Fibroblast of lung (primary cell): ENCODE data around the gene ULBP1. TPM values are rescaled to one million over a fixed set of nuclear protein-coding genes. Genes with fewer than 3 reads are reported as not detected.
"Not testable (repeated sequence)": the region's sequence is repeated elsewhere in the genome, so short reads cannot be mapped to it uniquely, and the experiment has no call there.

Experiments used
- DNase-seq, 2 donors: peaks; one replicate each; pipeline versions ENCODE4 v3.0.0 to v3.0.0-alpha.2; 2010; ENCODE audit warnings: low read depth in 2 of 2
- H2AFZ ChIP-seq: 2 replicates; pipeline ENCODE4 v1.5.1; 2012; ENCODE audit warnings: low read length, control low read depth, inconsistent platforms
- H3K27ac ChIP-seq: 2 replicates; pipeline ENCODE4 v1.5.1; 2011; ENCODE audit warnings: low read length, control low read depth; ENCODE audit not compliant: insufficient read depth
- H3K27me3 ChIP-seq: 2 replicates; pipeline ENCODE4 v1.5.1; 2011; ENCODE audit warnings: mild to moderate bottlenecking, low read length; ENCODE audit not compliant: control insufficient read depth, insufficient read depth
- H3K36me3 ChIP-seq: 2 replicates; pipeline ENCODE4 v1.5.1; 2011; ENCODE audit warnings: low read length; ENCODE audit not compliant: control insufficient read depth, insufficient read depth
- H3K4me1 ChIP-seq: 2 replicates; pipeline ENCODE4 v1.5.1; 2011; ENCODE audit warnings: low read length; ENCODE audit not compliant: control insufficient read depth, insufficient read depth; ENCODE audit errors: extremely low read depth
- H3K4me2 ChIP-seq: 2 replicates; pipeline ENCODE4 v1.5.1; 2011; ENCODE audit warnings: low read length, control low read depth; ENCODE audit not compliant: insufficient read depth; ENCODE audit errors: extremely low read depth
- H3K4me3 ChIP-seq, 4 experiments: fragments of 200-600 bp in 1 of 4; sonication (generic) in 1 of 4; replicated peaks in 1 of 4; 2 replicates each; pipeline ENCODE4 v1.5.1; 2011 to 2016; ENCODE audit warnings: low read length in 4 of 4, low read depth in 3 of 4, mild to moderate bottlenecking in 3 of 4, control low read depth in 2 of 4, inconsistent platforms in 1 of 4, mixed read lengths in 1 of 4; ENCODE audit not compliant: insufficient read depth in 1 of 4; ENCODE audit errors: control extremely low read depth in 1 of 4
- H3K79me2 ChIP-seq: 2 replicates; pipeline ENCODE4 v1.5.1; 2012; ENCODE audit warnings: mild to moderate bottlenecking, low read length, inconsistent platforms; ENCODE audit not compliant: control insufficient read depth, insufficient read depth
- H3K9ac ChIP-seq: 2 replicates; pipeline ENCODE4 v1.5.1; 2011; ENCODE audit warnings: mild to moderate bottlenecking, low read length, control low read depth; ENCODE audit not compliant: insufficient read depth
- H3K9me3 ChIP-seq: 2 replicates; pipeline ENCODE4 v1.5.1; 2012; ENCODE audit warnings: low read depth, low read length; ENCODE audit not compliant: control insufficient read depth, insufficient read depth
- H4K20me1 ChIP-seq: 2 replicates; pipeline ENCODE4 v1.5.1; 2011; ENCODE audit warnings: low read length; ENCODE audit not compliant: control insufficient read depth, insufficient read depth; ENCODE audit errors: extremely low read depth
- EZH2 ChIP-seq: IDR thresholded peaks from 2 replicates; pipeline ENCODE4 v1.5.1; 2012; ENCODE audit warnings: low read length, control low read depth, mild to moderate bottlenecking; ENCODE audit errors: missing control alignments
- polyA plus RNA-seq, 2 donors: library from polyadenylated mRNA; depleted of rRNA in 1 of 2; stranded (reverse) in 1 of 2; unstranded in 1 of 2; fragments of >200 nt; gene quantifications; 2 replicates each; pipeline ENCODE4 v1.2.1, GENCODE V29; 2011 to 2012; ENCODE audit warnings: missing spikeins in 1 of 2
- total RNA-seq: library from RNA; depleted of rRNA; stranded (reverse); fragments of >200 nt; gene quantifications from 2 replicates; pipeline ENCODE4 v1.2.1, GENCODE V29; 2014
- TF ChIP-seq, protein P1 (sequence below), 2 donors: IDR thresholded peaks in 1 of 2; conservative IDR thresholded peaks in 1 of 2; 1 replicate in 1 of 2; 2 replicates in 1 of 2; pipeline ENCODE4 v1.5.1; 2011 to 2012; ENCODE audit warnings: low read length in 2 of 2, control low read depth in 1 of 2, inconsistent platforms in 1 of 2, low read depth in 1 of 2, mild to moderate bottlenecking in 1 of 2

Gene ULBP1
- total and polyA plus RNA-seq, 2 donors (not counting 1 experiment from before 2014, with no cell fraction given), result 0.83 to 1.1 TPM

DNA sequence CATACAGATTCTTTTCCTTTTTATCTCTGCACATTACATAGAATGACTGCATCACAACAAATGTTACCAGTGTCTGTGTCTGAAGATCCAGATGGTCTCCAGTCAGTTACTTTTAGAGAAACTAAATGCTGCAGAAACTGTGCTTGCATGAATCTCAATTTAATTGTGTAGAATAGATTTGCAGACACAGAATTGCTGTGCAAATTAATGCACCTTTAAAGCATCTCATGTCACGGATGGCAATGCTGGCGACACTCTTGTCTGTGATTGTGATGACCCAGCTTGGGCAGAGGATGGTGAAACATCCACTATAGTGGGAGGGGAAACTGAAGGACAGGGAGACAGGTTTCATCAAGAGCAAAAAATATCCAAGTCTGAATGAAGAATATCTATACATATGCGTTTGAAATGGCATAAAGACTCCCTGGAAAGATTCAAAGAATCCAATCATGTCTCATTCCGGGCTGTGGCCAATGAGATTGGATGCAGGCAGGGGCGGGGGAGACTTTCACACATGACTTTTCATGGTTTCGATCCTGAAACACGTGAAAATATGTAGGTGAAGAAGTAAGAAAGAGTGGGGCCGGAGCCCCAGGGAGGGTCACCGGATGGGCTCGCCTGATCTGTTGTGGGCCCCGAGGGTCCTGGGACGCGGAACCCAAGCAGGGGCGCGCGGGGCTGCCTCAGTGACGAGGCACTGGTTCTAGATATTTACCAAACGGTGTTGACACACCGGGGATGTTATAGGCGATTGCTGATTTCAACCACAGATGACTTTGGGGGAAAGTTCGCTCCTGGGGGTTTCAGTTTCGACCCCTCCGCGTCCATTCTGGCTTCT is 50.3 kb downstream of the ULBP1 start:
- H3K79me2 ChIP-seq, H3K4me1 ChIP-seq, H3K9ac ChIP-seq, H3K36me3 ChIP-seq, H2AFZ ChIP-seq, H3K4me3 ChIP-seq, H3K27ac ChIP-seq, H3K9me3 ChIP-seq, DNase-seq, H4K20me1 ChIP-seq, H3K4me2 ChIP-seq: not testable (repeated sequence)
- H3K27me3 ChIP-seq, result peaks cover 48% of the 10 kb centered on the region

DNA sequence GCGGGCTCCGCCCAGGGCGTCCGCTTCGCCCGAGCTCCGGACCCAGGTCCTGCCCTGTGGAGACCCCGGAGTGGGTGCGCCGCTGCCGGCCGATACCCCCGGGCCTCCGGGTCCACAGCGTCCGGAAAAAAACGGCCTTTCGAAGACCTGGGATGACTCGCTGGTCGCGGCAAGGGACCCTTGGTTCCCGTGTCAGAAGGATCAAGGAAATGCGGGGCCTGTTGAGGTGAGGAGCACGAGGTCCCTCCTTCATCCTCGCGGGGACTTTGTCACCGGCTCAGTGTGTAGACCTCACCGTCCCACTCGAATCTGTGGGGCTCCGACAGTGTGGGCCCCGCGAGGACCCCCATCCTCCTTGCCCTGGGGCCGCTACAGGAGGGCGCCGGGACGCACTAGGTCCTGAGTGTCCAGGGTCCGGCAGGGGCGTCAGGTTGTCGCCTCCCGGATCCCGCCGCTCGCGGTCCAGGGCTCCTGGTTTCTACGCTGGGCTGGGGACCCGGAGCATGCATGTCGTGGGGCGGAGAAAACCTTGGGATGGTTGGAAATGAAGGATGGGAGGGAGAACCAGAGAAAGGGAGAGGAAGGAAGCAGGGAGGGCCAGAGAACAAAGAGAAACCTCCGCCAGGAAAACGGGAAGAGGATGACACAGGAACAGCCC is 51.0 kb downstream of the ULBP1 start:
- not testable (repeated sequence) for H4K20me1 ChIP-seq, H3K4me2 ChIP-seq, H3K9me3 ChIP-seq, H2AFZ ChIP-seq, H3K9ac ChIP-seq, H3K4me1 ChIP-seq, H3K27ac ChIP-seq, H3K4me3 ChIP-seq, H3K79me2 ChIP-seq, DNase-seq, H3K36me3 ChIP-seq
- H3K27me3 ChIP-seq, result peaks cover 42% of the 10 kb centered on the region

DNA sequence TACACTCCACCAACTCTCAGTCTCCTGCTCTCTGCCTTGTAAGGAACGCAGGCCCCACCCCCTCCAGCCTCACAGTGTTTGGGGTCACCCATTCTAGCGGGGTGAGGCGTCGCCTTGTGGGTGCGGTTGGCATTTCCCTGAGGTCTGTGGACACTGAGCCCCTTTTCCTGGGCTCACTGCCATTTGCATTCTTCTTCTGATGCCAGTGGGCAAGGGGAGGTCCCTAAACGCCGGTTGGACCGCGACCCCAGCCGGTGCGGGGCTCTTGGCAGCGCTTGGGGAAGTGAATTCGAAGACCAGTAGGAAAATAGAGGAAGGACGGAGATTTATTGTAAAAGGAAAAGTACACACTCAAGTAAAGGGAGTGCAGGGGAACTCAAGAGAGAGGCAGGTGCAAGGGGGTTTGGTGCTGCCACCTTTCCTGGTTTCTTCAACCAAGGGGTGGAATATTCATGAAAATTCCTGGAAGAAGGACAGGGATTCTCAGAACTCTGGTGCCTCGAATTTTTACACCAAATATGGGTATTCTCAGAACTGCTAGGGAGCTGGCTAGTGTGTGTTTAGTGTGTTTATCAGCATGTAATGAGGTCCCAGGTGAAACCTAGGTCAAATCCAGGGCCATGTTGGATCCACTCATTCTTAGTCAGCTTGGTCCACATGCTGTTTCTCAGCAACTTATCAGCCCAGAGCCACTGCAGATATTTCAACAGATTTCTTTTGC is 51.7 kb downstream of the ULBP1 start:
- H3K36me3 ChIP-seq, H3K27ac ChIP-seq, H3K9me3 ChIP-seq, H3K4me3 ChIP-seq, H4K20me1 ChIP-seq, H3K9ac ChIP-seq, H3K4me1 ChIP-seq, H3K4me2 ChIP-seq, H2AFZ ChIP-seq, DNase-seq, H3K79me2 ChIP-seq: not testable (repeated sequence)
- peak; percentile 72 for TF ChIP-seq EZH2
- peaks cover 35% of the 10 kb centered on the region for H3K27me3 ChIP-seq

DNA sequence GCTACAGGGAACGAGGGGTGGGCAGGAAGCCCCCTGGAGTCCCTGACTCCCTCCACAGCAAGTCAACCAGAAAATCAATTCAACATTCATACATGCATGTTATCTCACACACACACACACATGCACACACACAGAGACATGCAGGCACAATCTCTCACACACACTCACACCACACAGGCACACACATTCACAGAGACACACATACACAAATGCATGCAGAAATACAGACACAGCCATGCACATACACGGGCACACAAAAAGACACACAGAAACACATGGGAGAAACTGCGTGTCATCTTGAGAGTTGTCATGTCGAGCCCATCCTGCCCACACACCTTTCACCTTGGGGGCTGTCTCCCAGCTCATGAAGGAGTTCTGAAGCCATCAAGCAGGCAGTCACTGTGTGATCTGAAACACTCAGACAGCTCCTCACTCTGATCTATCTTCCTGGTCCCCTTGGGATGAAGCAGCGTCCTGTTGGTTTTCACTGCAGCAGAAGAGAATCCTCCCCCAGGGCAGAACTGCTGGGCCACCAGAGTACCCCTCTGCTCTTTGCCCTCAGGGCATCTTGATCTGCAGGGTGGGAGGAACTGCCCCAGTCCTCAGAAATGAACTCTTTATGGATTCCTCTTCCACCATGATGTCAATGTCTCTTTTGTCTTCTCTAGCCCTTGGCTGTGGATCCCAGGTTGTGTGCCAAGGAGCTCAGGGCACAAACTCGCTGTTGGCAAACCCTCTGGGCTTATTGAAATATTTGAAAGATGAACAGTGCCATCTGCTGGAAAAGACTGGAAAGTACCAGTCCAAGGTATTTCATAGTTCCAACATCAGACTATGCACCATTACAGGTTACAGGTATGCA is 52.8 kb downstream of the ULBP1 start:
- Histone ChIP-seq H3K9me3 (no peaks in the 10 kb centered on the region), H3K27ac (no peak overlapping the region), H3K27me3 (peaks cover 34% of the 10 kb centered on the region), H3K36me3 (no peaks in the 10 kb centered on the region), H3K4me1 (no peaks in the 10 kb centered on the region), H3K4me3 (no peak overlapping the region), H3K79me2 (no peaks in the 10 kb centered on the region), H4K20me1 (no peaks in the 10 kb centered on the region), H3K4me2 (no peak overlapping the region), H3K9ac (no peak overlapping the region), H2AFZ (no peak overlapping the region)
- peak; percentile 35 to 71 for DNase-seq
- TF ChIP-seq, protein P1, sequence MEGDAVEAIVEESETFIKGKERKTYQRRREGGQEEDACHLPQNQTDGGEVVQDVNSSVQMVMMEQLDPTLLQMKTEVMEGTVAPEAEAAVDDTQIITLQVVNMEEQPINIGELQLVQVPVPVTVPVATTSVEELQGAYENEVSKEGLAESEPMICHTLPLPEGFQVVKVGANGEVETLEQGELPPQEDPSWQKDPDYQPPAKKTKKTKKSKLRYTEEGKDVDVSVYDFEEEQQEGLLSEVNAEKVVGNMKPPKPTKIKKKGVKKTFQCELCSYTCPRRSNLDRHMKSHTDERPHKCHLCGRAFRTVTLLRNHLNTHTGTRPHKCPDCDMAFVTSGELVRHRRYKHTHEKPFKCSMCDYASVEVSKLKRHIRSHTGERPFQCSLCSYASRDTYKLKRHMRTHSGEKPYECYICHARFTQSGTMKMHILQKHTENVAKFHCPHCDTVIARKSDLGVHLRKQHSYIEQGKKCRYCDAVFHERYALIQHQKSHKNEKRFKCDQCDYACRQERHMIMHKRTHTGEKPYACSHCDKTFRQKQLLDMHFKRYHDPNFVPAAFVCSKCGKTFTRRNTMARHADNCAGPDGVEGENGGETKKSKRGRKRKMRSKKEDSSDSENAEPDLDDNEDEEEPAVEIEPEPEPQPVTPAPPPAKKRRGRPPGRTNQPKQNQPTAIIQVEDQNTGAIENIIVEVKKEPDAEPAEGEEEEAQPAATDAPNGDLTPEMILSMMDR (conservative IDR thresholded peaks at IDR 0.05 in 1 of 2, IDR thresholded peaks at IDR 0.05 in 1 of 2; ENCODE audit: low read depth in 1 of 2, low read length in 2 of 2), result peak; percentile 39 to 49
- TF ChIP-seq EZH2, result peak; percentile 72

DNA sequence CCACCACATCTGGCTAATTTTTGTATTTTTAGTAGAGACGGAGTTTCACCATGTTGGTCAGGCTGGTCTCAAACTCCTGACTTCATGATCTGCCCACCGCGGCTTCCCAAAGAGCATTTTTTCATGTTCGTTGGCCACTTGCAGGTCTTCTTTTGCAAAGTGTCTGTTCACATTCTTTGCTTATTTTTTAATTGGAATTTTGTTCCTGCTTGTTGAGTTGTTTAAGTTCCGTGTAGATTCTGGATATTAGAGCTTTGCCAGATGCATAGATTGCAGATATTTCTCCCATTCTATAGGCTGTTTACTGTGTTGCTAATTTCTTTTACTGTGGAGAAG is 53.4 kb downstream of the ULBP1 start:
- DNase-seq, H3K4me2 ChIP-seq, H2AFZ ChIP-seq, H3K79me2 ChIP-seq, H3K4me1 ChIP-seq, H4K20me1 ChIP-seq, H3K4me3 ChIP-seq, H3K27ac ChIP-seq, H3K9ac ChIP-seq, H3K9me3 ChIP-seq, H3K36me3 ChIP-seq: not testable (repeated sequence)
- peaks cover 34% of the 10 kb centered on the region for H3K27me3 ChIP-seq
